Left cardiac atrium (tissue), 4 donors: ENCODE results near the gene HSF2BP. TPM values are rescaled to one million over a fixed set of nuclear protein-coding genes. Genes with fewer than 3 reads are reported as not detected.
A peak's percentile ranks its signal among the peaks of the same experiment; 100 is the strongest.
"Not testable (repeated sequence)": the region's sequence is repeated elsewhere in the genome, so short reads cannot be mapped to it uniquely, and the experiment has no call there.

ENCODE experiments used
- ATAC-seq, 2 donors: fragments of 200-7000 bp; cut with Tn5 transposase; one replicate each; pipeline ENCODE4 v1.9.1; 2020; ENCODE audit warnings: mild to moderate bottlenecking in 2 of 2, moderate library complexity in 2 of 2
- DNase-seq: peaks from one replicate; pipeline ENCODE4 v3.0.0-alpha.2; 2020
- intact Hi-C, 2 donors: fragments of 100-400 bp; cut with DNase I; formaldehyde crosslinking; loops; one replicate each; pipeline versions ENCODE4 v1.14.1 to v1.15.1; 2022 to 2023
- total RNA-seq, 2 donors: library from RNA; stranded (reverse); fragmentation: NEBNext Ultra II Directional; extraction: Animal tissue kit (Norgen Biotek cat#: 25700); gene quantifications; one replicate each; pipeline ENCODE4 v1.2.1, GENCODE V29; 2021
- donor health status: DM: no; HTN: yes; CAD: no.
- donor health status: DM: no; HTN: yes; CAD: no; lungs with severe emphysema.
- donor health status: DM: yes; HTN: yes; CAD: no.
- donor health status: Dilated cardiomyopathy.

Gene HSF2BP
- total RNA-seq, 2 donors from 2014 or later: 0.68 TPM; not detected in 1

- ATAC-seq (peak; percentile 96 to 97), DNase-seq (peak; percentile 67)
- intact Hi-C loops: no loop called here
Observed at GRCh38 chr21:43585924-43586413, 73.3 kb downstream of the HSF2BP start.

GRCh38 chr21:43585514-43585913, 73.8 kb downstream of the HSF2BP start:
- intact Hi-C loops: no loop called here
- no peak for DNase-seq
- ATAC-seq: peak; percentile 12 to 48

GRCh38 chr21:43581453-43581852, 77.8 kb downstream of the HSF2BP start:
- intact Hi-C loops: no loop called here
- ATAC-seq (no peak), DNase-seq (no peak)

- intact Hi-C loops: no loop called here
- no peak for DNase-seq
- peak; percentile 15 to 58 for ATAC-seq
Observed at GRCh38 chr21:43578677-43579303, 80.5 kb downstream of the HSF2BP start.

GRCh38 chr21:43575473-43575844, 83.8 kb downstream of the HSF2BP start:
- ATAC-seq: no peak

GRCh38 chr21:43574741-43575472, 84.4 kb downstream of the HSF2BP start:
- intact Hi-C loops: no loop called here
- ATAC-seq (peak; percentile 69 to 74), DNase-seq (peak; percentile 39)

More at GRCh38 chr21:43575473-43575844, 83.8 kb downstream of the HSF2BP start:
- no peak for DNase-seq
- intact Hi-C loops: no loop called here

- ATAC-seq (no peak), DNase-seq (no peak)
- intact Hi-C loops: no loop called here
Observed at GRCh38 chr21:43573921-43574320, 85.4 kb downstream of the HSF2BP start.

GRCh38 chr21:43572446-43572845, 86.8 kb downstream of the HSF2BP start:
- ATAC-seq: no peak
- intact Hi-C loops: no loop called here
- no peak for DNase-seq

- intact Hi-C loops: no loop called here
- ATAC-seq: peak in 1 of 2 donors; percentile 53
- DNase-seq: no peak
Observed at GRCh38 chr21:43571976-43572375, 87.3 kb downstream of the HSF2BP start.

- DNase-seq, intact Hi-C loops, ATAC-seq: not testable (repeated sequence)
Observed at GRCh38 chr21:43570195-43570594, 89.1 kb downstream of the HSF2BP start.

- DNase-seq, ATAC-seq, intact Hi-C loops: not testable (repeated sequence)
Observed at GRCh38 chr21:43562451-43562850, 96.8 kb downstream of the HSF2BP start.

GRCh38 chr21:43540561-43540960, 118.7 kb downstream of the HSF2BP start:
- ATAC-seq, intact Hi-C loops, DNase-seq: not testable (repeated sequence)

- intact Hi-C loops, DNase-seq, ATAC-seq: not testable (repeated sequence)
Observed at GRCh38 chr21:43522495-43523131, 136.7 kb downstream of the HSF2BP start.

- DNase-seq, intact Hi-C loops: not testable (repeated sequence)
- ATAC-seq: peak in 1 of 2 donors; percentile 13
Observed at GRCh38 chr21:43517701-43518100, 141.6 kb downstream of the HSF2BP start.

- DNase-seq, intact Hi-C loops: not testable (repeated sequence)
- peak; percentile 82 to 91 for ATAC-seq
Observed at GRCh38 chr21:43516860-43517627, 142.2 kb downstream of the HSF2BP start.

- ATAC-seq, intact Hi-C loops, DNase-seq: not testable (repeated sequence)
Observed at GRCh38 chr21:43516295-43516847, 142.9 kb downstream of the HSF2BP start.

GRCh38 chr21:43514834-43515233, 144.5 kb downstream of the HSF2BP start:
- intact Hi-C loops, DNase-seq, ATAC-seq: not testable (repeated sequence)

- peak in 1 of 2 donors; percentile 10 for ATAC-seq
- DNase-seq, intact Hi-C loops: not testable (repeated sequence)
Observed at GRCh38 chr21:43513023-43513422, 146.3 kb downstream of the HSF2BP start.

- intact Hi-C loops, DNase-seq: not testable (repeated sequence)
- peak in 1 of 2 donors; percentile 64 for ATAC-seq
Observed at GRCh38 chr21:43511209-43511608, 148.1 kb downstream of the HSF2BP start.
